ENCODE measurements around the gene AIRE. TPM values are rescaled to one million over a fixed set of nuclear protein-coding genes. Genes with fewer than 3 reads are reported as not detected.
"Not testable (repeated sequence)": the region's sequence is repeated elsewhere in the genome, so short reads cannot be mapped to it uniquely, and the experiment has no call there.

The AIRE gene
- total RNA-seq, 1 donor from 2014 or later = not detected

DNA sequence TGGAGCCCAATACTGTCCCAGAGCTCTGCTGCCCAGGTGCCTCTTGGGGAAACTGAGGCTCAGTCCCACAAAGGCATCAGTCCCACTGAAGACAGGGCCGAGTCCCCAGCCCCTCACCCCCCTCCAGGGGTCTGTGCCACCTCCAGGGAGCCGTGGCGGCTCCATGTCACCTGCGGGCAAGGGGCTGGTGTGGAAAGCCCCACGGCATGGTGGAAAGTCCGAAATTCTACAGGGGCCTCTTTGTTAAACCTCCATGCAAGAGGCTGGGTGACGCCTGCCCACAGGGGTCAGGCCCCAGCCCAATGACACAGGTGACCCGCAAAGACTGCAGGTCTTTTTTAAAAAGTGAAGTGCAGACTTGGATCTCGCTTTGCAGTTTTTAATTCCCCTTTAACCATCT is 3.3 kb upstream of the AIRE start:
- Mint-ChIP-seq H3K4me3 (ENCODE audit: unreplicated experiment) (no peak overlapping the region), H3K27ac (ENCODE audit: unreplicated experiment) (no peak overlapping the region), H3K9me3 (ENCODE audit: unreplicated experiment) (no peaks in the 10 kb centered on the region), H3K36me3 (ENCODE audit: unreplicated experiment) (no peaks in the 10 kb centered on the region), H3K4me1 (ENCODE audit: unreplicated experiment) (peaks cover 5% of the 10 kb centered on the region), H3K27me3 (ENCODE audit: unreplicated experiment) (peaks cover 14% of the 10 kb centered on the region)
- TF ChIP-seq, protein P1, sequence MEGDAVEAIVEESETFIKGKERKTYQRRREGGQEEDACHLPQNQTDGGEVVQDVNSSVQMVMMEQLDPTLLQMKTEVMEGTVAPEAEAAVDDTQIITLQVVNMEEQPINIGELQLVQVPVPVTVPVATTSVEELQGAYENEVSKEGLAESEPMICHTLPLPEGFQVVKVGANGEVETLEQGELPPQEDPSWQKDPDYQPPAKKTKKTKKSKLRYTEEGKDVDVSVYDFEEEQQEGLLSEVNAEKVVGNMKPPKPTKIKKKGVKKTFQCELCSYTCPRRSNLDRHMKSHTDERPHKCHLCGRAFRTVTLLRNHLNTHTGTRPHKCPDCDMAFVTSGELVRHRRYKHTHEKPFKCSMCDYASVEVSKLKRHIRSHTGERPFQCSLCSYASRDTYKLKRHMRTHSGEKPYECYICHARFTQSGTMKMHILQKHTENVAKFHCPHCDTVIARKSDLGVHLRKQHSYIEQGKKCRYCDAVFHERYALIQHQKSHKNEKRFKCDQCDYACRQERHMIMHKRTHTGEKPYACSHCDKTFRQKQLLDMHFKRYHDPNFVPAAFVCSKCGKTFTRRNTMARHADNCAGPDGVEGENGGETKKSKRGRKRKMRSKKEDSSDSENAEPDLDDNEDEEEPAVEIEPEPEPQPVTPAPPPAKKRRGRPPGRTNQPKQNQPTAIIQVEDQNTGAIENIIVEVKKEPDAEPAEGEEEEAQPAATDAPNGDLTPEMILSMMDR (IDR thresholded peaks at IDR 0.05) = no peak
- no peak for DNase-seq (ENCODE audit: extremely low spot score, unreplicated experiment)

DNA sequence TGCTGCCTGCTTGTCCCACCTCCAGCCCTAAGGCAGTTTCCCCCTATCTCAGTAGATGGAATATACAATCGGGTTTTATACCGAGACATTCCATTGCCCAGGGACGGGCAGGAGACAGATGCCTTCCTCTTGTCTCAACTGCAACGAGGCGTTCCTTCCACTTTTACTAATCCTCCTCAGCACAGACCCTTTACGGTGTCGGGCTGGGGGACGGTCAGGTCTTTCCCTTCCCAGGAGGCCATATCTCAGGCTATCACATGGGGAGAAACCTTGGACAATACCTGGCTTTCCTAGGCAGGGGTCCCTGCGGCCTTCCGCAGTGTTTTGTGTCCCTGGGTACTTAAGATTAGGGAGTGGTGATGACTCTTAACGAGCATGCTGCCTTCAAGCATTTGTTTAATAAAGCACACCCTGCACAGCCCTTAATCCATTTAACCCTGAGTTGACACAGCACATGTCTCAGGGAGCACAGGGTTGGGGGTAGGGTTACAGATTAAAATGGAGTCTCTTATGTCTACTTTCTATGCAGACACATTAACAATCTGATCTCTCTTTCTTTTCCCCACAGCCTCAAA is 2.4 kb upstream of the AIRE start:
- H3K4me3 Mint-ChIP-seq (ENCODE audit: unreplicated experiment); H3K27ac Mint-ChIP-seq (ENCODE audit: unreplicated experiment); DNase-seq (ENCODE audit: extremely low spot score, unreplicated experiment); H3K4me1 Mint-ChIP-seq (ENCODE audit: unreplicated experiment); H3K36me3 Mint-ChIP-seq (ENCODE audit: unreplicated experiment); H3K9me3 Mint-ChIP-seq (ENCODE audit: unreplicated experiment): not testable (repeated sequence)
- peaks cover 14% of the 10 kb centered on the region for H3K27me3 Mint-ChIP-seq (ENCODE audit: unreplicated experiment)

DNA sequence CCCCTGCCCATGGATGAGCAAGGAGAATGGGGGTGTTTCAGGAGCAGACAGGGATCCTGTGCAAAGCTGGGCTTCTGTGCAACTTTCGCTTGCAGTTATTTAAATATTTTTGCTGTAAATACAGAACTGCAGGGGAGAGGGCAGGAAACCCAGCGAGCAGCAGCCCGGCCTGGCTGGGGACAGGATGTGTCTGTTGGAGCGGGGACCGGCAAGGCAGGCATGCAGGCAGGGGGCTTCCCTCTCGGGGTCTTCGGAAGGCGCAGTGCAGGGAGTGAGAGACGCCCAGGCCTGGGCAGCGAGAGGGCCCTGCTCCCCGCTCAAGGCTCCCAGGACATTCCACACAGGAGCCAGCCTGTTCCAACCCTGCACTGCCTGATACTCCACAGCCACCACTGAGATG is 1.7 kb upstream of the AIRE start:
- no peak overlapping the region for H3K4me3 Mint-ChIP-seq (ENCODE audit: unreplicated experiment)
- TF ChIP-seq, protein P1 (IDR thresholded peaks at IDR 0.05) = no peak
- DNase-seq (ENCODE audit: extremely low spot score, unreplicated experiment) = no peak
- H3K4me1 Mint-ChIP-seq (ENCODE audit: unreplicated experiment) = peaks cover 5% of the 10 kb centered on the region
- peaks cover 12% of the 10 kb centered on the region for H3K27me3 Mint-ChIP-seq (ENCODE audit: unreplicated experiment)
- H3K27ac Mint-ChIP-seq (ENCODE audit: unreplicated experiment) = no peak overlapping the region
- no peaks in the 10 kb centered on the region for H3K9me3 Mint-ChIP-seq (ENCODE audit: unreplicated experiment)
- H3K36me3 Mint-ChIP-seq (ENCODE audit: unreplicated experiment) = no peaks in the 10 kb centered on the region

DNA sequence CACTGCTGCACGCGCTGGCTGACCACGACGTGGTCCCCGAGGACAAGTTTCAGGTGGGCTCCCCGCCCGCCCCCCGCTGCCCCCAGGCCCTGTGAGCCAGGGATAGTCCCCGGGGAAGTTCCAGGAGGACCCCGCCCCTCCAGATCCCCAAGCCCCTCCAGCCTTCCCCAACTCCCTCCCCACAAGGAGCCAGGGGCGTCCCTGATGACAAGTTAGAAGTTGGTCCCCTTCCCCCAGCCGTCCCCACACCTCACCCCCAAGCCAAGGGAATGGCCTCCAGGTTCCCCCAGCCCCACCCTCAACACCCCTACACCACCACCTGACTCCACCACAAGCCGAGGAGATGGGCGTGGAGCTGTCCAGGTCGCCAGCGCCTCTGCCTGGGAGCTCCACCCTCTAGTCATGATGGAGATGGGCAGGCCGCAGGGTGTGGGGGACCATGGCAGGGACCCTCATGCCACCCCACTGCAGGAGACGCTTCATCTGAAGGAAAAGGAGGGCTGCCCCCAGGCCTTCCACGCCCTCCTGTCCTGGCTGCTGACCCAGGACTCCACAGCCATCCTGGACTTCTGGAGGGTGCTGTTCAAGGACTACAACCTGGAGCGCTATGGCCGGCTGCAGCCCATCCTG is 525 bp downstream of the AIRE start:
- TF ChIP-seq, protein P1 (IDR thresholded peaks at IDR 0.05) = no peak
- DNase-seq (ENCODE audit: extremely low spot score, unreplicated experiment) = no peak
- H3K27me3 Mint-ChIP-seq (ENCODE audit: unreplicated experiment) = peaks cover 12% of the 10 kb centered on the region
- H3K36me3 Mint-ChIP-seq (ENCODE audit: unreplicated experiment) = no peaks in the 10 kb centered on the region
- H3K27ac Mint-ChIP-seq (ENCODE audit: unreplicated experiment) = no peak overlapping the region
- no peaks in the 10 kb centered on the region for H3K9me3 Mint-ChIP-seq (ENCODE audit: unreplicated experiment)
- no peak overlapping the region for H3K4me3 Mint-ChIP-seq (ENCODE audit: unreplicated experiment)
- peaks cover 2% of the 10 kb centered on the region for H3K4me1 Mint-ChIP-seq (ENCODE audit: unreplicated experiment)

DNA sequence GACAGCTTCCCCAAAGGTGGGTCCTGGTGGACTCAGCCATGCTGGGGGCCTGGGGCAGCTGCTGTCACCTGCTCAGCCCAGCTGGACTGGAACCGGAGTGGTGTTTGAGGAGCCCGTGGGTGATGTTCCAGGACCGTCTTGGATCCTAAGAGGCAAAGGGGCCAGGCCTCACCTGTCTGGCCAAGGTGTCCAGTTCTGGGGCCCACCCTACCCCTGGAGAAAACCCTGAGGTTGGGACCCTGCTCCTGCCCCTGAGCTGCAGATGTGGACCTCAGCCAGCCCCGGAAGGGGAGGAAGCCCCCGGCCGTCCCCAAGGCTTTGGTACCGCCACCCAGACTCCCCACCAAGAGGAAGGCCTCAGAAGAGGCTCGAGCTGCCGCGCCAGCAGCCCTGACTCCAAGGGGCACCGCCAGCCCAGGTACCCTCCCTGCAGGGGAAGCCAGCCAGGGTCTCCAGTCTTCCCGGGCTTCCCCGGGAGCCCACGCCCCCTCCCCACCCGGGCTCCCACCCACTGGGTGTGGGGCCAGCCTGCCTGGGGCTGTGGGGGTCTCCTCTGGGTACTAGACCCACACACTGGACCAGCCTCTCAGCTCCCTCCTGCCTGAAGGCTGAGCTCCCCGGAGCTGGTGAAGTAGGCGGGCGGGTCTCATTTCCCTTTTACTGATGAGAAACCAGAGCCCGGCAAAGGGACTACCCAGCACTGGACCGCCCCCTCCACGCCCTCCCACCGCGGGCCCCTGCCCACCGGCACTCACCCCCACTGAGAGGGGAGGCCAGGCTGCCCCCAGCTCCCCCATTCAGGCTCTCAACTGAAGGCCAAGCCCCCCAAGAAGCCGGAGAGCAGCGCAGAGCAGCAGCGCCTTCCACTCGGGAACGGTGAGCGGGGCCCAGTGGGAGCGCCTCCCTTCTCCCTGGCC is 1.3 kb downstream of the AIRE start:
- H3K27me3 Mint-ChIP-seq (ENCODE audit: unreplicated experiment) = peaks cover 12% of the 10 kb centered on the region
- H3K27ac Mint-ChIP-seq (ENCODE audit: unreplicated experiment) = no peak overlapping the region
- DNase-seq (ENCODE audit: extremely low spot score, unreplicated experiment) = no peak

More for the DNA sequence above, 1.3 kb downstream of the AIRE start:
- TF ChIP-seq, protein P1 (IDR thresholded peaks at IDR 0.05) = no peak
- Mint-ChIP-seq H3K4me1 (ENCODE audit: unreplicated experiment) (peaks cover 2% of the 10 kb centered on the region), H3K36me3 (ENCODE audit: unreplicated experiment) (no peaks in the 10 kb centered on the region), H3K4me3 (ENCODE audit: unreplicated experiment) (no peak overlapping the region), H3K9me3 (ENCODE audit: unreplicated experiment) (no peaks in the 10 kb centered on the region)
